ENCODE data around the gene ASTE1.
"Not testable (repeated sequence)": the region's sequence is repeated elsewhere in the genome, so short reads cannot be mapped to it uniquely, and the experiment has no call there.

Gene ASTE1

DNA sequence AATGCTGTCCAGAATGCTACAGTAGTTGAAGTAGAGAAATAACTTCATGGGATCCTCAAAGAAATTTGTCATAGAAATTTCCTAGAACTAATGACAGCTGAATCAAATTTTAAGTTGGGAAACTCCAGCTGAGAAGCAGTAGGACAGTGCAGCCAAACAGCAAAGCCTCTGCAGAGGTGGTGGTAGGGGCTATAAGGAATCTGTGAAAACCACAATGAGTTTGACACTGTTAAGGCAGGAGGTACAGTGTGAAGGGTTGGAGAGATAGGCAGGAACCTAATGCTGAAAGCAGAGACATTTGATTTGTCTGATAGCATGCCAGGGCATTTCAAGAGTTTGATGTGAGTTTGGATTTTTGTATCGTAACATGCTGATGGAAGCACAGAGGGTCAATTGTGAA lies 22.0 kb downstream of the ASTE1 start:
- Histone ChIP-seq H3K9me3 (ENCODE audit: insufficient read depth, low read depth, low read length) (no peaks in the 10 kb centered on the region), H3K36me3 (ENCODE audit: insufficient read depth, low read depth, low read length) (peaks cover 67% of the 10 kb centered on the region)

DNA sequence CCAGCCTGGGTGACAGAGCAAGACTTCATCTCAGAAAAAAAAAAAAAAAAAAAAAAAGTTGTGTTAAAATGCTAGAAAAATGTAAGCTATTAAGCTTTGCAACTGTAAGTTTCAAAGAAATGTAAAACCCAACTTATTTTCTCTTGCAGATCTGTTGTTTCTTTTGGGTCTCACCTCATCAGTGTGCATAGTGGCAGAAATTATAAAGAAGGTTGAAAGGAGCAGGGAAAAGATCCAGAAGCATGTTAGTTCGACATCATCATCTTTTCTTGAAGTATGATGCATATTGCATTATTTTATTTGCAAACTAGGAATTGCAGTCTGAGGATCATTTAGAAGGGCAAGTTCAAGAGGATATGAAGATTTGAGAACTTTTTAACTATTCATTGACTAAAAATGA lies 25.6 kb downstream of the ASTE1 start:
- Histone ChIP-seq H3K4me1 (ENCODE audit: insufficient read depth, low read length) (no peaks in the 10 kb centered on the region), H3K27me3 (ENCODE audit: insufficient read depth, low read length) (no peaks in the 10 kb centered on the region), H3K27ac (ENCODE audit: low read length) (no peak overlapping the region), H3K36me3 (ENCODE audit: insufficient read depth, low read depth, low read length) (peaks cover 79% of the 10 kb centered on the region), H3K9ac (ENCODE audit: low read depth, low read length) (no peak overlapping the region), H3K4me3 (ENCODE audit: low read length) (no peak overlapping the region), H3K9me3 (ENCODE audit: insufficient read depth, low read depth, low read length) (no peaks in the 10 kb centered on the region)

More for the DNA sequence above, 22.0 kb downstream of the ASTE1 start:
- Histone ChIP-seq H3K27me3 (ENCODE audit: insufficient read depth, low read length) (no peaks in the 10 kb centered on the region), H3K4me3 (ENCODE audit: low read length) (no peak overlapping the region), H3K4me1 (ENCODE audit: insufficient read depth, low read length) (no peaks in the 10 kb centered on the region), H3K9ac (ENCODE audit: low read depth, low read length) (no peak overlapping the region), H3K27ac (ENCODE audit: low read length) (no peak overlapping the region)

DNA sequence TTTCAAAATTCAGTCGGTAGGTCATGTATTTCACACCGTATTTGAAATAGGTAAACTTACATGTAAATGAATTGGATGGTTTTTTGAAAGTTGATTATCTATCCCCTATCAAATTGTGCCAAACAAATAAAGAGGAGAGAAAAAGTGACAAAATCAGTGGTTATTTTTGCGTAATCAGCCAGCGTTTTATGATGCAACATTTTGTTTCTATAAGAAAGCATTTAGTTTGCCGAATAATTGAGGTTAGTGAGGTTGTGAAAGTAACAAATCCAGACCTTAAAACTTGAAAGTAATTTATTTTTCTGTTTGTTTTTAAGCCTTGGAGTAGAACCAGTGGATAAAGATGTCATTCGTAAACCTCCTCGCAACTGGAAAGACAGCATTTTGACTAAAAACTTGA lies 29.3 kb downstream of the ASTE1 start:
- Histone ChIP-seq H3K36me3 (ENCODE audit: insufficient read depth, low read depth, low read length) (peaks cover 77% of the 10 kb centered on the region), H3K4me3 (ENCODE audit: low read length) (no peak overlapping the region), H3K4me1 (ENCODE audit: insufficient read depth, low read length) (no peaks in the 10 kb centered on the region), H3K9me3 (ENCODE audit: insufficient read depth, low read depth, low read length) (no peaks in the 10 kb centered on the region), H3K27ac (ENCODE audit: low read length) (no peak overlapping the region), H3K9ac (ENCODE audit: low read depth, low read length) (no peak overlapping the region), H3K27me3 (ENCODE audit: insufficient read depth, low read length) (no peaks in the 10 kb centered on the region)

DNA sequence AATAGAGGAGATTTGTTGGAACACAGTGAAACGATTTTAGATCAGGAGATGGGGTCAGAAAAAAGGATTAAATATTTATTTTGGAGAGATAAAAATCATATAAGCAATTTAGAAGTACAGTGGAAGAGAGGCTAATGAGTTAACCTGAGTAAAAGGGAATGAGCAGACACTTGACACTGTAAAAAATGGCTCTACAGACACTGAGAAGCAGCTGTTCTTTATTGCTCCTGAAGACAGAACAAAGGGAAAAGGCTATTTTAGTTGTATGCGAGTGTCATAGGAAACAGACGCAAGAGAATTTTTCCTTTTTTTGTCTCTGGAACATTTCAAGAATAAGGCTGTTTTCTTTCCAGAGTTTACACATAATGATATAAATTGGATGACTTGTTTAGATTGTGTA lies 34.3 kb downstream of the ASTE1 start:
- no peaks in the 10 kb centered on the region for H3K4me1 ChIP-seq (ENCODE audit: insufficient read depth, low read length)
- H3K9me3 ChIP-seq (ENCODE audit: insufficient read depth, low read depth, low read length) = no peaks in the 10 kb centered on the region
- no peak overlapping the region for H3K4me3 ChIP-seq (ENCODE audit: low read length)
- H3K27me3 ChIP-seq (ENCODE audit: insufficient read depth, low read length) = no peaks in the 10 kb centered on the region
- H3K9ac ChIP-seq (ENCODE audit: low read depth, low read length) = no peak overlapping the region
- H3K27ac ChIP-seq (ENCODE audit: low read length) = no peak overlapping the region
- H3K36me3 ChIP-seq (ENCODE audit: insufficient read depth, low read depth, low read length) = peaks cover 45% of the 10 kb centered on the region

DNA sequence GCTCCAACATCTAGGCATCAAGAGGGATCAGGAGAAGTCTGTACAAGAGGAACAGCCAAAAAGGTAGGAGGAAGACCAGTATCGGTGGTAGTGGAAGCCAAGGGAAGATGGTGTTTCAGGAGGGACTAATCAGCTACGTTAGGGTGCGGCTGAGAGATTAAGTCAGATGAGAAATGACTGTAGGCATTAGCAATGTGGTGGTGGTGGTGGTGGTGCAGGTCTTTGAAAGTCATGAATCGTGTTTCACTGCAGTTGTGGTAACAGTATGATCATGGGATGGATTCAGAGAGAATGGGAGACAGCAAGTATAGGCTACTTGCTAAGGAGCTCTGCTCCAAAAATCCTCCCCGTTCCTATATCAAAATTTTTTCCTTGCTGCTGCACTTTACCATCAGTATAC lies 35.5 kb downstream of the ASTE1 start:
- no peaks in the 10 kb centered on the region for H3K9me3 ChIP-seq (ENCODE audit: insufficient read depth, low read depth, low read length)
- peaks cover 33% of the 10 kb centered on the region for H3K36me3 ChIP-seq (ENCODE audit: insufficient read depth, low read depth, low read length)
- no peaks in the 10 kb centered on the region for H3K4me1 ChIP-seq (ENCODE audit: insufficient read depth, low read length)
- H3K9ac ChIP-seq (ENCODE audit: low read depth, low read length) = no peak overlapping the region
- H3K4me3 ChIP-seq (ENCODE audit: low read length) = no peak overlapping the region
- no peak overlapping the region for H3K27ac ChIP-seq (ENCODE audit: low read length)
- no peaks in the 10 kb centered on the region for H3K27me3 ChIP-seq (ENCODE audit: insufficient read depth, low read length)

DNA sequence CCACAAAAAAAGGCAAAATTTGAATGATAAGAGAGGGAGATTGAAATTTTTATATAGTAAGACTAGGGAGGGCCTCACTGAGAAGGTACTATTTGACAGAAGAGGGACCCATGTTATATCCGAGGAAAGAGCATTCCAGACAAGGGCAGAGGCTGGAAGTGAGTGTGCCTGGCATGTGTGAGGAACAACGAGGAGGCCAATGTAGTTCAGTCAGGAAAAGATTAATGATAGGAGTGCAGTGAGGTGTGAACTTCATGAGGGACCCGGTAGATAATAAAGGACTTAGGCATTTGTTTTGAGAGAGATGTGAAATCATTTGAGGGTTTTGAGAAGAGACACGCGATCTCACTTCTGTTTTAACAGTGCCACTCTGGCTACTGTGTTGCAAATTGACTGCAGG lies 36.3 kb downstream of the ASTE1 start:
- no peak overlapping the region for H3K9ac ChIP-seq (ENCODE audit: low read depth, low read length)
- no peaks in the 10 kb centered on the region for H3K4me1 ChIP-seq (ENCODE audit: insufficient read depth, low read length)
- no peak overlapping the region for H3K27ac ChIP-seq (ENCODE audit: low read length)
- no peaks in the 10 kb centered on the region for H3K27me3 ChIP-seq (ENCODE audit: insufficient read depth, low read length)
- peaks cover 29% of the 10 kb centered on the region for H3K36me3 ChIP-seq (ENCODE audit: insufficient read depth, low read depth, low read length)
- no peaks in the 10 kb centered on the region for H3K9me3 ChIP-seq (ENCODE audit: insufficient read depth, low read depth, low read length)
- no peak overlapping the region for H3K4me3 ChIP-seq (ENCODE audit: low read length)

DNA sequence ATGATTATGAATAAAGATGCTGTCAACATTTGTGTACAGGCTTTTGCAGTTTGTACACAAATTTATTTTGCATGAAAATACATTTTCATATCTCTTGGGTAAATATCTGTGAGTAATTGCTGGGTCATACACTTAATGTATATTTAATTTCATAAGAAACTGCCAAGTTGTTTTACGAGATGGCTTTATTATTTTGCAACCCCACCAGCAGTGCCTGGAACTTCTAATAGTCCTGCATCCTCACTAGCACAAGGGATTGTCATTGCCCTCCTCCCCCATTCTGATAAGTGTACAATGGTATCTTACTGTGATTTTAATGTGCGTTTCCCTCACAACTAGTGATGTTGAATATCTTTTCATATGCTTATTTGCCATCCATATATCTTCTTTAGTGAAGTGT lies 45.2 kb downstream of the ASTE1 start:
- H3K4me3 ChIP-seq (ENCODE audit: low read length) = no peak overlapping the region
- no peak overlapping the region for H3K27ac ChIP-seq (ENCODE audit: low read length)
- no peak overlapping the region for H3K9ac ChIP-seq (ENCODE audit: low read depth, low read length)
- H3K36me3 ChIP-seq (ENCODE audit: insufficient read depth, low read depth, low read length) = peaks cover 38% of the 10 kb centered on the region
- no peaks in the 10 kb centered on the region for H3K9me3 ChIP-seq (ENCODE audit: insufficient read depth, low read depth, low read length)
- no peaks in the 10 kb centered on the region for H3K27me3 ChIP-seq (ENCODE audit: insufficient read depth, low read length)
- no peaks in the 10 kb centered on the region for H3K4me1 ChIP-seq (ENCODE audit: insufficient read depth, low read length)

DNA sequence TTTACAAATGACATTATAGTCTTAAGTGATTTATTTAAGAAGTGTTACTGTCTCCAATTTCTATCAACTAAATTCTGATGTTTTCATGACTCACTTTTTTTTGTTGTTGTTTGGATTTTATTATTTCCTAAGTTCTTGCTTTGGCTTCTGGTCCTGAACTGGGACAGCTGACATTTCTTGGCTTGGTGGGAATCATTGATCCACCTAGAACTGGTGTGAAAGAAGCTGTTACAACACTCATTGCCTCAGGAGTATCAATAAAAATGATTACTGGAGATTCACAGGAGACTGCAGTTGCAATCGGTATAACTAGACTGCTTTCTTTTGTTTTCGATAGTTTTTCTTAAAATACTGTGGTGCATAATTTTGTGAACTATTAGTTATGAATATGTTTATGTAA lies 47.5 kb downstream of the ASTE1 start:
- H3K4me1 ChIP-seq (ENCODE audit: insufficient read depth, low read length) = peaks cover 7% of the 10 kb centered on the region
- no peak overlapping the region for H3K9ac ChIP-seq (ENCODE audit: low read depth, low read length)
- H3K9me3 ChIP-seq (ENCODE audit: insufficient read depth, low read depth, low read length) = no peaks in the 10 kb centered on the region
- H3K27ac ChIP-seq (ENCODE audit: low read length) = no peak overlapping the region
- H3K27me3 ChIP-seq (ENCODE audit: insufficient read depth, low read length) = no peaks in the 10 kb centered on the region
- H3K36me3 ChIP-seq (ENCODE audit: insufficient read depth, low read depth, low read length) = peaks cover 46% of the 10 kb centered on the region
- no peak overlapping the region for H3K4me3 ChIP-seq (ENCODE audit: low read length)

DNA sequence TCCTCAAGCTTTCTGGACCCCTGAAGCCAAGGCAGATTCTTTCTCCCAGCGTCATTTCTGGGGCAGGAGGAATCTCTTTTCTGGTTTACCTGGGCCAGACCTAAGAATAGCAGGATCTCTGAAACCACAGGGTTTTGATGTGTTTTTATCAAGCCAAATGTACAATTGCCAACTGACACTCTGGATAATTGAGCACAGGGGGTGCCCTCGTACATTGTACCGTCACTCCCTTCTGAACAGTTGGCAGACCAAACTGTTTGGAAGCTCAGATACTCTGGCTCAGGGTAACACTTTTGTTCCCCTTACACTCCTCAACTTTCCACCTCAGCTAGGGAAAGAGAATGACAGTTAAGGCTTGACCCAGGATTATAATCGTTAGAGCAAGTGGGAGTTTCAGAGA lies 49.9 kb downstream of the ASTE1 start:
- Histone ChIP-seq H3K4me1 (ENCODE audit: insufficient read depth, low read length) (peaks cover 9% of the 10 kb centered on the region), H3K27me3 (ENCODE audit: insufficient read depth, low read length) (no peaks in the 10 kb centered on the region), H3K36me3 (ENCODE audit: insufficient read depth, low read depth, low read length) (peaks cover 37% of the 10 kb centered on the region), H3K4me3 (ENCODE audit: low read length) (no peak overlapping the region), H3K9ac (ENCODE audit: low read depth, low read length) (no peak overlapping the region), H3K27ac (ENCODE audit: low read length) (no peak overlapping the region), H3K9me3 (ENCODE audit: insufficient read depth, low read depth, low read length) (no peaks in the 10 kb centered on the region)

DNA sequence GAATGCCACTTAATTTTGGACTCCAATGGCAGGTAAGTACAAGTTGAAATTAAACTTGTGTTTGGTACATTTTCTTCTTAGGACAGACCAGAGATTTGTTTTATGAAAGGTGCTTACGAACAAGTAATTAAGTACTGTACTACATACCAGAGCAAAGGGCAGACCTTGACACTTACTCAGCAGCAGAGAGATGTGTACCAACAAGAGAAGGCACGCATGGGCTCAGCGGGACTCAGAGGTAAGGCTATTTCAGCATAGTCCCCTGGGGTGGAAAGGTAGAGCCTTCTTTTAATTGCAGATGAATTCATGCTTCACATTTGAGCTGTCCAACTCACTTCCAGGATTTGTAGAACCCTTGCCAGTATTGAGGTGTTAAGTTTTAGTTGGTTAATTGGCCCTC lies 51.4 kb downstream of the ASTE1 start:
- Histone ChIP-seq H3K9ac (ENCODE audit: low read depth, low read length) (no peak overlapping the region), H3K36me3 (ENCODE audit: insufficient read depth, low read depth, low read length) (peaks cover 33% of the 10 kb centered on the region), H3K4me1 (ENCODE audit: insufficient read depth, low read length) (peaks cover 9% of the 10 kb centered on the region), H3K27ac (ENCODE audit: low read length) (no peak overlapping the region), H3K4me3 (ENCODE audit: low read length) (no peak overlapping the region), H3K27me3 (ENCODE audit: insufficient read depth, low read length) (no peaks in the 10 kb centered on the region), H3K9me3 (ENCODE audit: insufficient read depth, low read depth, low read length) (no peaks in the 10 kb centered on the region)

DNA sequence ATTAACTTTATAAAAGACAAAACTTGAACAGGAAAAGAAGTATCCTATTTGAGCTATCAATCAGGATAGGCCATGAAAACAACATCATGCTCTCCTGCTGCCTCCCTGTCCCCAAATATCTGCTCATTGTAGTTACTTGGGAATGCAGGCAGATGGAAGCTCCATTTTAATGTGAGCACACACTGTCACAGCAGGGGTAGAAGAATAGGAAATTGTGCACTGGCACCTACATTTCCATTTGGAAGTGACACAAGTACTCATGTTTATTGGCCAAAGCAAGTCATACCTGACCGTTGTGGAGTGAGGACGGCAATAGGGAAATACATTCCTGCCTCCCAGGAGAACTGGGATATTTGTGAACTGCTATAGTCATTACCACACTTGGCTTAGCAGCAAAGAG lies 52.4 kb downstream of the ASTE1 start:
- Histone ChIP-seq H3K27me3 (ENCODE audit: insufficient read depth, low read length) (no peaks in the 10 kb centered on the region), H3K9ac (ENCODE audit: low read depth, low read length) (no peak overlapping the region), H3K27ac (ENCODE audit: low read length) (no peak overlapping the region), H3K4me1 (ENCODE audit: insufficient read depth, low read length) (peaks cover 9% of the 10 kb centered on the region), H3K4me3 (ENCODE audit: low read length) (no peak overlapping the region), H3K9me3 (ENCODE audit: insufficient read depth, low read depth, low read length) (no peaks in the 10 kb centered on the region), H3K36me3 (ENCODE audit: insufficient read depth, low read depth, low read length) (peaks cover 36% of the 10 kb centered on the region)

DNA sequence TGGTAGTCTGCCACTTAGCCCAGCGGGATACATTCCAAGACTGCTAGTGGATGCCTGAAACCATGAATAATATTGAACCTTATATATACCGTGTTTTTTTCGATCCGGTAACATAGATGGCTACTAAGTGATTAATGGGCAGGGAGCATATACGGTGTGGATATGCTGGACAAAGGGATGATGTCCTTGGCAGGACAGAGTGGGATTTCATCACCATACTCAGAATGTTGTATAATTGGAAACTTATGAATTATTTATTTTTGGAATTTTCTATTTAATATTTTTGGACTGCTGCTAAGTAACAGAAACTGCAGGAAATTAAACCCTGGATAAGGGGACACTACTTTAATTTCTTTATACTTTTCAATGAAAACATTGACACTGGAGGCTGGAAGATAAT lies 53.2 kb downstream of the ASTE1 start:
- H3K27me3 ChIP-seq (ENCODE audit: insufficient read depth, low read length) = no peaks in the 10 kb centered on the region
- H3K4me3 ChIP-seq (ENCODE audit: low read length) = no peak overlapping the region
- no peak overlapping the region for H3K9ac ChIP-seq (ENCODE audit: low read depth, low read length)
- H3K27ac ChIP-seq (ENCODE audit: low read length) = no peak overlapping the region
- H3K9me3 ChIP-seq (ENCODE audit: insufficient read depth, low read depth, low read length) = no peaks in the 10 kb centered on the region
- H3K4me1 ChIP-seq (ENCODE audit: insufficient read depth, low read length) = peaks cover 9% of the 10 kb centered on the region
- peaks cover 44% of the 10 kb centered on the region for H3K36me3 ChIP-seq (ENCODE audit: insufficient read depth, low read depth, low read length)

DNA sequence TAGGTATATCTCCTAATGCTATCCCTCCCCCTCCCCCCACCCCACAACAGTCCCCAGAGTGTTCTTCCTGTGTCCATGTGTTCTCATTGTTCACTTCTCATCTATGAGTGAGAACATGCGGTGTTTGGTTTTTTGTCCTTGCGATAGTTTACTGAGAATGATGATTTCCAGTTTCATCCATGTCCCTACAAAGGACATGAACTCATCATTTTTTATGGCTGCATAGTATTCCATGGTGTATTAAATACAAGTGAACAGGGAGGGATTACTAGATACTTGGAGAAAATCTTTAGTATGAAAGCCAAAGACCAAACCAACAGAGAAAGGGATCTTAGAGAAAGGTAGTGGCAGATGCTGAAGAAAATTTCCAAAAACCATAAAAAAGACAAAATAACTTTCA lies 54.0 kb downstream of the ASTE1 start:
- H3K36me3 ChIP-seq (ENCODE audit: insufficient read depth, low read depth, low read length) = peaks cover 46% of the 10 kb centered on the region
- not testable (repeated sequence) for H3K4me3 ChIP-seq (ENCODE audit: low read length); H3K9me3 ChIP-seq (ENCODE audit: insufficient read depth, low read depth, low read length); H3K27me3 ChIP-seq (ENCODE audit: insufficient read depth, low read length); H3K27ac ChIP-seq (ENCODE audit: low read length); H3K4me1 ChIP-seq (ENCODE audit: insufficient read depth, low read length); H3K9ac ChIP-seq (ENCODE audit: low read depth, low read length)
